ENCODE measurements around the gene TTN. TPM values are rescaled to one million over a fixed set of nuclear protein-coding genes. Genes with fewer than 3 reads are reported as not detected.

Gene TTN
- total and polyA plus RNA-seq, 4 donors: 0.53 to 47.4 (median 19.7) TPM

- no peaks in the 10 kb centered on the region for H3K9me3 ChIP-seq (ENCODE audit: control insufficient read depth in 4 of 4, insufficient read depth in 3 of 4, low read length in 3 of 4)
- ATAC-seq (ENCODE audit: insufficient read depth, low FRiP score) (no peak), DNase-seq (peak; percentile 20 to 85 (median 68))
- H3K27ac ChIP-seq (ENCODE audit: low read depth in 1 of 2, low read length in 1 of 2): peak overlapping the region in 1 of 2 donors; percentile 78
- TF ChIP-seq CTCF (IDR thresholded peaks at IDR 0.05; ENCODE audit: control extremely low read depth, extremely low read depth): no peak
- peaks cover 0 to 16% (median 0%) of the 10 kb centered on the region in 5 donors for H3K4me1 ChIP-seq (ENCODE audit: control insufficient read depth in 5 of 5, insufficient read depth in 5 of 5, low read length in 5 of 5)
- 86 to 90% methylated on average over 4 of the region's 4 CpGs for WGBS, 2 donors
- H3K27me3 ChIP-seq (ENCODE audit: control insufficient read depth in 3 of 3, insufficient read depth in 3 of 3, low read length in 2 of 3): no peaks in the 10 kb centered on the region
- no peak overlapping the region for H3K4me3 ChIP-seq
- H3K9ac ChIP-seq (ENCODE audit: insufficient read depth in 1 of 2, low read length in 2 of 2): no peak overlapping the region
- H3K36me3 ChIP-seq (ENCODE audit: control insufficient read depth in 4 of 4, insufficient read depth in 4 of 4, low read length in 4 of 4): peaks cover 0 to 4% (median 0%) of the 10 kb centered on the region in 4 donors
These were observed 37.0 kb upstream of the TTN start for GRCh38 chr2:178844269-178844668.

GRCh38 chr2:178843697-178844096 is 36.5 kb upstream of the TTN start:
- H3K4me3 ChIP-seq: no peak overlapping the region
- H3K27me3 ChIP-seq (ENCODE audit: control insufficient read depth in 3 of 3, insufficient read depth in 3 of 3, low read length in 2 of 3): no peaks in the 10 kb centered on the region
- H3K36me3 ChIP-seq (ENCODE audit: control insufficient read depth in 4 of 4, insufficient read depth in 4 of 4, low read length in 4 of 4): peaks cover 0 to 4% (median 0%) of the 10 kb centered on the region in 4 donors
- no peak overlapping the region for H3K27ac ChIP-seq (ENCODE audit: low read depth in 1 of 2, low read length in 1 of 2)
- WGBS, 2 donors: 90 to 94% methylated on average over 1 of the region's 1 CpG
- TF ChIP-seq CTCF (IDR thresholded peaks at IDR 0.05; ENCODE audit: control extremely low read depth, extremely low read depth): no peak
- DNase-seq (no peak), ATAC-seq (ENCODE audit: insufficient read depth, low FRiP score) (no peak)
- H3K9me3 ChIP-seq (ENCODE audit: control insufficient read depth in 4 of 4, insufficient read depth in 3 of 4, low read length in 3 of 4): no peaks in the 10 kb centered on the region
- no peak overlapping the region for H3K9ac ChIP-seq (ENCODE audit: insufficient read depth in 1 of 2, low read length in 2 of 2)
- peaks cover 0 to 16% (median 0%) of the 10 kb centered on the region in 5 donors for H3K4me1 ChIP-seq (ENCODE audit: control insufficient read depth in 5 of 5, insufficient read depth in 5 of 5, low read length in 5 of 5)

- 76 to 84% methylated on average over 4 of the region's 4 CpGs for WGBS, 2 donors
- ATAC-seq (ENCODE audit: insufficient read depth, low FRiP score) (no peak), DNase-seq (no peak)
These were observed 29.6 kb upstream of the TTN start for GRCh38 chr2:178836807-178837206.

More at GRCh38 chr2:178836807-178837206, 29.6 kb upstream of the TTN start:
- H3K9me3 ChIP-seq (ENCODE audit: control insufficient read depth in 4 of 4, insufficient read depth in 3 of 4, low read length in 3 of 4): no peaks in the 10 kb centered on the region
- TF ChIP-seq CTCF (IDR thresholded peaks at IDR 0.05; ENCODE audit: control extremely low read depth, extremely low read depth): no peak
- no peak overlapping the region for H3K4me3 ChIP-seq
- peaks cover 0 to 1% (median 0%) of the 10 kb centered on the region in 4 donors for H3K36me3 ChIP-seq (ENCODE audit: control insufficient read depth in 4 of 4, insufficient read depth in 4 of 4, low read length in 4 of 4)
- H3K27me3 ChIP-seq (ENCODE audit: control insufficient read depth in 3 of 3, insufficient read depth in 3 of 3, low read length in 2 of 3): no peaks in the 10 kb centered on the region
- no peak overlapping the region for H3K27ac ChIP-seq (ENCODE audit: low read depth in 1 of 2, low read length in 1 of 2)
- H3K4me1 ChIP-seq (ENCODE audit: control insufficient read depth in 5 of 5, insufficient read depth in 5 of 5, low read length in 5 of 5): peaks cover 0 to 5% (median 0%) of the 10 kb centered on the region in 5 donors
- no peak overlapping the region for H3K9ac ChIP-seq (ENCODE audit: insufficient read depth in 1 of 2, low read length in 2 of 2)
